CD4-positive, alpha-beta T cell (primary cell): ENCODE results near the gene CHRNA9. TPM values are rescaled to one million over a fixed set of nuclear protein-coding genes. Genes with fewer than 3 reads are reported as not detected.

Experiments
- ATAC-seq: fragments of 200-7000 bp; cut with Tn5 transposase; one replicate; pipeline ENCODE4 v1.10.0; 2022; ENCODE audit warnings: mild to moderate bottlenecking; ENCODE audit not compliant: poor library complexity
- CTCF ChIA-PET: fragments of 350-600 bp; sonication (Branson Sonifier 250); formaldehyde crosslinking; loops from one replicate; lab custom pipeline; 2021; ENCODE audit warnings: antibody characterized with exemption, inconsistent platforms; lab: Charles Lee
- POLR2A ChIA-PET: fragments of 350-600 bp; sonication (Branson Sonifier 250); formaldehyde crosslinking; loops from one replicate; lab custom pipeline; 2021; ENCODE audit warnings: antibody characterized with exemption, inconsistent platforms; lab: Charles Lee
- DNase-seq, 14 experiments: peaks; one replicate each; pipeline ENCODE4 v3.0.0-alpha.2; 2013 to 2020; ENCODE audit warnings: mixed read lengths in 2 of 14
- H3K27ac ChIP-seq, 2 donors: one replicate each; pipeline versions ENCODE4 v1.5.1 to v1.7.0; 2013; ENCODE audit warnings: low read length in 2 of 2, low read depth in 1 of 2, mild to moderate bottlenecking in 1 of 2
- H3K27me3 ChIP-seq, 2 experiments: 1 replicate in 1 of 2; 2 replicates in 1 of 2; pipeline versions ENCODE4 v1.6.1 to v1.7.0; 2013; ENCODE audit warnings: low read length in 2 of 2, control low read depth in 1 of 2, mild to moderate bottlenecking in 1 of 2, moderate library complexity in 1 of 2; ENCODE audit not compliant: insufficient read depth in 2 of 2, control insufficient read depth in 1 of 2
- H3K36me3 ChIP-seq: one replicate; pipeline ENCODE4 v1.6.1; 2013; ENCODE audit warnings: low read length, control low read depth; ENCODE audit not compliant: insufficient read depth
- H3K4me1 ChIP-seq: one replicate; pipeline ENCODE4 v1.6.1; 2013; ENCODE audit warnings: low read length, control low read depth; ENCODE audit not compliant: insufficient read depth
- H3K4me3 ChIP-seq: one replicate; pipeline ENCODE4 v1.5.1; 2013; ENCODE audit warnings: mild to moderate bottlenecking, low read length, moderate library complexity
- H3K9me3 ChIP-seq, 2 experiments: 1 replicate in 1 of 2; 2 replicates in 1 of 2; pipeline versions ENCODE4 v1.6.1 to v1.7.0; 2013; ENCODE audit warnings: low read length in 2 of 2, mild to moderate bottlenecking in 2 of 2, control low read depth in 1 of 2, moderate library complexity in 1 of 2; ENCODE audit not compliant: control insufficient read depth in 1 of 2, insufficient read depth in 1 of 2
- H3K27ac Mint-ChIP-seq: one replicate; pipeline ENCODE4 v1.8.0; 2020; ENCODE audit warnings: mixed read lengths
- H3K27me3 Mint-ChIP-seq: one replicate; pipeline ENCODE4 v1.8.0; 2021; ENCODE audit warnings: mixed read lengths
- H3K36me3 Mint-ChIP-seq: one replicate; pipeline ENCODE4 v1.8.0; 2021; ENCODE audit warnings: low read depth, mixed read lengths
- H3K4me1 Mint-ChIP-seq: one replicate; pipeline ENCODE4 v1.8.0; 2021; ENCODE audit warnings: low read depth, mixed read lengths
- H3K4me3 Mint-ChIP-seq: one replicate; pipeline ENCODE4 v1.8.0; 2020; ENCODE audit warnings: mild to moderate bottlenecking, mixed read lengths
- H3K9me3 Mint-ChIP-seq: one replicate; pipeline ENCODE4 v1.8.0; 2020; ENCODE audit warnings: mixed read lengths
- intact Hi-C, 2 experiments: fragments of 100-400 bp; cut with DNase I in 1 of 2; cut with micrococcal nuclease in 1 of 2; formaldehyde crosslinking; loops; one replicate each; pipeline versions ENCODE4 v1.15.1 to v1.9.0; 2023 to 2025; cut with DNase I, micrococcal nuclease
- total RNA-seq, 174 experiments: library from RNA in 2 of 174; stranded (reverse) in 2 of 174; gene quantifications; one replicate each; pipeline ENCODE4 v1.2.3 and lab custom pipeline; 2021 to 2026
- TF ChIP-seq, protein P1 (sequence below): fragments of 200-600 bp; IDR thresholded peaks from one replicate; pipeline ENCODE4 v1.8.0; 2022; ENCODE audit warnings: antibody characterized with exemption, mild to moderate bottlenecking

Gene CHRNA9
- total RNA-seq, 2 experiments from 2014 or later = not detected

DNA sequence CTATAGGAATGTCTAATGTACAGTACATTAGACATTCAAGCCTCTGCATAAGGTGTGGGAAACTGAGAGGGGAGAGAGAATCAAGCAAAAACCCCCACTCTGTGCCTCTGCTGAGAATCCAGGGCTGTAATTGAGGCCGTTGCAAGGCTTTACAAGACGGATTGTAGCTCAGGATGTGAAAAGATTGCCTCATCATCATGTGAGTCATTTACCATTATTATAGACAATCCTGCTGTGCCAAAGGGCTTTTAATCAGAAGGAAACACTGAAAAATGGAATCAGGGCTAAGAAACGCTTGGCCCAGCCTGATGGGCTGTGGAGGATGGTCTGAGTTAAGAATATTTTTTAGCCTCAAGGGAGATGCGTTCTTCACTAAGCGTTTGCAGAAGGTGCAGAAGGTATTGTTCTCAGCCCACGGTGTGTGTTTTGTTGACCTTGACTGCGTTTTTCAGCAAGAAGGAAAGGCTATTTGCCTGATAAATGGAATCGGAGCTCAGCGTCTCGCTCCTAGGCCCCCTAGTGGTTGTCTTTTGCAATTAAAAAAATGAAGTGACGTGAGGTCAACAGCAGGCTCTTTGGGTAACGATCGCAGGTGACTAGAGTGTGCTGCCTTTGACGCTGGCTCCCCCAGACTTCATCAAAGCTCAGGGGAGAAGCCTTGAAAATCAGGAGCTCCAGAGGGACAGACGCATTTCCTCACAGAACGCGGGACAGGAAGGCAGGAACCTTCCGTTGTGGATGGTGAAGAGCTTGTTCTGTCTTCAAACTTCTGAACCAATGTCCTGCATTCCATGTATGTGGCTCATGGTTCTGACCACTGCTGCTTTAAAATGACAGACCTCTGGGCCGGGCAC lies 18.1 kb upstream of the CHRNA9 start:
- H3K4me3 ChIP-seq = peak overlapping the region; percentile 54
- H3K27me3 Mint-ChIP-seq = no peaks in the 10 kb centered on the region
- H3K9me3 ChIP-seq = no peaks in the 10 kb centered on the region
- H3K9me3 Mint-ChIP-seq = no peaks in the 10 kb centered on the region
- H3K27me3 ChIP-seq = no peaks in the 10 kb centered on the region
- no peaks in the 10 kb centered on the region for H3K36me3 ChIP-seq
- TF ChIP-seq, protein P1, sequence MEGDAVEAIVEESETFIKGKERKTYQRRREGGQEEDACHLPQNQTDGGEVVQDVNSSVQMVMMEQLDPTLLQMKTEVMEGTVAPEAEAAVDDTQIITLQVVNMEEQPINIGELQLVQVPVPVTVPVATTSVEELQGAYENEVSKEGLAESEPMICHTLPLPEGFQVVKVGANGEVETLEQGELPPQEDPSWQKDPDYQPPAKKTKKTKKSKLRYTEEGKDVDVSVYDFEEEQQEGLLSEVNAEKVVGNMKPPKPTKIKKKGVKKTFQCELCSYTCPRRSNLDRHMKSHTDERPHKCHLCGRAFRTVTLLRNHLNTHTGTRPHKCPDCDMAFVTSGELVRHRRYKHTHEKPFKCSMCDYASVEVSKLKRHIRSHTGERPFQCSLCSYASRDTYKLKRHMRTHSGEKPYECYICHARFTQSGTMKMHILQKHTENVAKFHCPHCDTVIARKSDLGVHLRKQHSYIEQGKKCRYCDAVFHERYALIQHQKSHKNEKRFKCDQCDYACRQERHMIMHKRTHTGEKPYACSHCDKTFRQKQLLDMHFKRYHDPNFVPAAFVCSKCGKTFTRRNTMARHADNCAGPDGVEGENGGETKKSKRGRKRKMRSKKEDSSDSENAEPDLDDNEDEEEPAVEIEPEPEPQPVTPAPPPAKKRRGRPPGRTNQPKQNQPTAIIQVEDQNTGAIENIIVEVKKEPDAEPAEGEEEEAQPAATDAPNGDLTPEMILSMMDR = peak; percentile 86
- intact Hi-C loops = loop anchor here (1.0 to 2.0 kb wide), 4 partner anchors 8 to 166 kb away; no protein-coding TSS in a partner anchor
- CTCF ChIA-PET = interaction anchor here (0.6 to 3.0 kb wide), 32 partner anchors 7 to 260 kb away, joined by 3 to 29 read pairs (median 6); partner anchors contain the start of genes N4BP2 and RHOH
- POLR2A ChIA-PET = interaction anchor here (0.6 to 2.5 kb wide), 28 partner anchors 8 to 261 kb away, joined by 3 to 26 read pairs (median 8); partner anchors contain the start of genes N4BP2 and RHOH
- peak overlapping the region; percentile 83 for H3K4me3 Mint-ChIP-seq
- DNase-seq = peak in 13 of 14 experiments; percentile 34 to 88 (median 54)
- H3K4me1 Mint-ChIP-seq = peaks cover 57% of the 10 kb centered on the region
- H3K36me3 Mint-ChIP-seq = no peaks in the 10 kb centered on the region
- ATAC-seq = peak; percentile 67
- peak overlapping the region; percentile 91 for H3K27ac Mint-ChIP-seq
- H3K27ac ChIP-seq = peak overlapping the region; percentile 69 to 80
- peaks cover 20% of the 10 kb centered on the region for H3K4me1 ChIP-seq

DNA sequence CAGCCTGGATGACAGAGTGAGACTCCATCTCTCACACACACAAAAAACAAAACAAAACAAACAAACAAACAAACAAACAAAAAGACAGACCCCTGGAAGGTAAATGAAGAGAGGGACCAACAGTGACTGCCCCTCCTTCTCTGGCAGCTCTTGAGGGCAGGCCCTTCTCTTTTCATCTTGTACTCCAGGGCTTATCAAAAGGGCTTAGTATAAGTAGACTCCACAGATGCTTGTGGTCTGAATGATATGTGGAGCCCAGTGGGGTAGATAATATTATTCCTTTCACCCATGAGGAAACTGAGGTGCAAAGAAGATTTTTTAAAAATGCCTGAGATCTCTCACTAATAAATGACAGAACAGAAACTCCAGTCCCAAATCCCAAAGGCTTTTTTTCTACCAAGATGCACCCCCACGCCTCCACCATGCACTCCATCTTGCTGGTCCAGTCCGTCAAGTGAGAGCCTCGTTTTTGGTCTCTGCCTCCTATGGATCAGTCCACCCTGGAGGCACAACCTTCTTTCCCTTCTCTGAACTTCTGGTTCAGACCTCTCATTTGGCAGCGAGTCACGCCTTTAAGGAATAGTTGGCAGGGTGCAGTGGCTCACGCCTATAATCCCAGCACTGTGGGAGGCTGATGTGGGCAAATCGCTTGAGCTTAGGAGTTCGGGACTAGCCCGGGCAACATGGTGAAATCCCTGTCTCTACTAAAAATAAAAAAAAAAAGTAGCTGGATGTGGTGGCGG lies 17.0 kb upstream of the CHRNA9 start:
- TF ChIP-seq, protein P1 = no peak
- Histone ChIP-seq H3K4me1 (peaks cover 13% of the 10 kb centered on the region), H3K4me3 (no peak overlapping the region), H3K27me3 (no peaks in the 10 kb centered on the region), H3K36me3 (no peaks in the 10 kb centered on the region), H3K27ac (no peak overlapping the region), H3K9me3 (no peaks in the 10 kb centered on the region)
- POLR2A ChIA-PET = interaction anchor here (0.9 to 2.5 kb wide), 18 partner anchors 10 to 262 kb away, joined by 3 to 26 read pairs (median 10); partner anchors contain the start of gene N4BP2
- peak overlapping the region; percentile 36 for H3K4me3 Mint-ChIP-seq
- peaks cover 50% of the 10 kb centered on the region for H3K4me1 Mint-ChIP-seq
- no peak for ATAC-seq
- peak overlapping the region; percentile 91 for H3K27ac Mint-ChIP-seq
- no peaks in the 10 kb centered on the region for H3K9me3 Mint-ChIP-seq
- intact Hi-C loops = loop anchor here (1.0 to 2.0 kb wide), 3 partner anchors 9 to 167 kb away; no protein-coding TSS in a partner anchor
- DNase-seq = no peak
- CTCF ChIA-PET = interaction anchor here (0.6 to 3.0 kb wide), 22 partner anchors 8 to 475 kb away, joined by 3 to 29 read pairs (median 6); partner anchors contain the start of genes N4BP2 and RHOH
- no peaks in the 10 kb centered on the region for H3K36me3 Mint-ChIP-seq
- H3K27me3 Mint-ChIP-seq = no peaks in the 10 kb centered on the region
